Chondrocyte (in vitro differentiated cells): ENCODE results near the gene MMD2. TPM values are rescaled to one million over a fixed set of nuclear protein-coding genes. Genes with fewer than 3 reads are reported as not detected.
"Not testable (repeated sequence)": the region's sequence is repeated elsewhere in the genome, so short reads cannot be mapped to it uniquely, and the experiment has no call there.

ENCODE experiments used
- DNase-seq: peaks from one replicate; pipeline ENCODE4 v3.0.0; 2021; ENCODE audit warnings: mixed read lengths, low spot score
- H3K27ac Mint-ChIP-seq: one replicate; pipeline ENCODE4 v1.8.0; 2021; ENCODE audit warnings: mild to moderate bottlenecking, moderate library complexity, mixed read lengths; ENCODE audit not compliant: unreplicated experiment
- H3K27me3 Mint-ChIP-seq: 2 replicates; pipeline ENCODE4 v1.8.0; 2021; ENCODE audit warnings: low read depth, mixed read lengths
- H3K36me3 Mint-ChIP-seq: 2 replicates; pipeline ENCODE4 v1.8.0; 2021; ENCODE audit warnings: low read depth, mixed read lengths
- H3K4me1 Mint-ChIP-seq: 2 replicates; pipeline ENCODE4 v1.8.0; 2021; ENCODE audit warnings: low read depth, mild to moderate bottlenecking, mixed read lengths
- H3K4me3 Mint-ChIP-seq: one replicate; pipeline ENCODE4 v1.8.0; 2021; ENCODE audit warnings: mild to moderate bottlenecking, moderate library complexity, mixed read lengths; ENCODE audit not compliant: unreplicated experiment
- H3K9me3 Mint-ChIP-seq: 2 replicates; pipeline ENCODE4 v1.8.0; 2021; ENCODE audit warnings: low read depth, mixed read lengths
- CTCF ChIP-seq: fragments of 200-600 bp; sonication (generic); IDR thresholded peaks from 2 replicates; pipeline ENCODE4 v1.5.0; 2021; ENCODE audit warnings: antibody characterized with exemption, mild to moderate bottlenecking, moderate library complexity
- total RNA-seq: library from RNA; stranded (reverse); gene quantifications from 3 replicates; pipeline ENCODE4 v1.2.1, GENCODE V29; 2021

Gene MMD2
- total RNA-seq, 1 donor from 2014 or later, result not detected

DNA sequence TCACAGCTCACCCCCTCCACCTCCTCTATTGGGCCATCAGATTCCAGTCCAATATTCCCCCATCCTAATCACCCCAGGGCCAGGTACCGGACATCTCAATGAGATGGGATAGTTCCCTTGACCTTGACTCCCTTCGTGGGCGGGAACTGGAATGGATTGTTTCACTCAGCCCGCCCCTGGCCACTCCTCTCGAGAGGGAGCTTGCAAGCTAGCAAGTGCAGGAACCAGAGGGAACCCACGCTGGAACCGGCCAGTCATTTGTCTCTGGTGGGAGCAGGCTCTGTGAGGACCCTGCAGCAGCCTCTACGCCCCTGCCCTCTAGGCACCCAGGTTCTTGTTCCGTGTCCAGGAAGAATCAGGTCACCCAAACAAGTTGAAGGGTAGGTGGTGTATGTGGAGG, 64.5 kb downstream of the MMD2 start:
- Mint-ChIP-seq H3K9me3 (peaks cover 6% of the 10 kb centered on the region), H3K27ac (no peak overlapping the region), H3K36me3 (no peaks in the 10 kb centered on the region), H3K4me3 (no peak overlapping the region), H3K4me1 (no peaks in the 10 kb centered on the region), H3K27me3 (peaks cover 10% of the 10 kb centered on the region)
- DNase-seq, result no peak
- no peak for TF ChIP-seq CTCF

- Mint-ChIP-seq H3K4me3 (no peak overlapping the region), H3K4me1 (no peaks in the 10 kb centered on the region), H3K27me3 (peaks cover 15% of the 10 kb centered on the region), H3K9me3 (peaks cover 6% of the 10 kb centered on the region), H3K27ac (no peak overlapping the region), H3K36me3 (no peaks in the 10 kb centered on the region)
- DNase-seq, result no peak
- TF ChIP-seq CTCF, result no peak
Measured at GRCh38 chr7:4893929-4894475, 65.0 kb downstream of the MMD2 start.

DNA sequence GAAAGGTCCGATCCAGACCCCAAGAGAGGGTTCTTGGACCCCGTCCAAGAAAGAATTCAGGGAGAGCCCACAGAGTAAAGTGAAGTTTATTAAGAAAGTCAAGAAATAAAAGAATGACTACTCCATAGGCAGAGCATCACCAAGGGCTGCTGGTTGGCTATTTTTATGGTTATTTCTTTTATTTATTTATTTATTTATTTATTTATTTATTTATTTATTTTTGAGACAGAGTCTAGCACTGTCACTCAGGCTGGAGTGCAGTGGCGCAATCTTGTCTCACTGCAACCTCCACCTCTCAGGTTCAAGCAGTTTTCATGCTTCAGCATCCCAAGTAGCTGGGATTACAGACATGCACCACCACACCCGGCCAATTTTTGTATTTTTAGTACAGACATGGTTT, 65.8 kb downstream of the MMD2 start:
- not testable (repeated sequence) for H3K9me3 Mint-ChIP-seq, H3K27ac Mint-ChIP-seq, DNase-seq, H3K36me3 Mint-ChIP-seq, H3K4me1 Mint-ChIP-seq, H3K4me3 Mint-ChIP-seq
- peaks cover 15% of the 10 kb centered on the region for H3K27me3 Mint-ChIP-seq

GRCh38 chr7:4891522-4891921, 67.5 kb downstream of the MMD2 start:
- not testable (repeated sequence) for H3K27ac Mint-ChIP-seq, H3K4me1 Mint-ChIP-seq, H3K9me3 Mint-ChIP-seq, DNase-seq, H3K36me3 Mint-ChIP-seq, H3K4me3 Mint-ChIP-seq
- H3K27me3 Mint-ChIP-seq, result peaks cover 19% of the 10 kb centered on the region

DNA sequence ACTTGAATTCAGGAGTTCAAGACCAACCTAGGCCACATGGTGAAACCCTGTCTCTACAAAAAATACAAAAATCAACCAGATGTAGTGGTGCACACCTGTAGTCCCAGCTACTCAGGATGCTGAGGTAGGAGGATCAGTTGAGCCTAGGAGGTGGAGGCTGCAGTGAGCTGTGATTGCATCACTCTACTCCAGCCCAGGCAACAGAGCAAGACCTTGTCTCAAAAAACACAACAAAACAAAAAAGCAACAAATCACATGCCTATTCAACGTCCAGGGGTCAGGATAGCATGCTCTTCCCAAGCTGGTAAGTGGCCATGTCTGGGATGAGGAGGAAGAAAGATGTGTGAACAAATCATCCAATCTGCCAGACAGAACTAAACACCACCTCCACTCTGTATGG, 69.3 kb downstream of the MMD2 start:
- no peak overlapping the region for H3K27ac Mint-ChIP-seq
- peaks cover 19% of the 10 kb centered on the region for H3K27me3 Mint-ChIP-seq
- no peaks in the 10 kb centered on the region for H3K36me3 Mint-ChIP-seq
- no peak for TF ChIP-seq CTCF
- no peak overlapping the region for H3K4me3 Mint-ChIP-seq
- H3K4me1 Mint-ChIP-seq, result no peaks in the 10 kb centered on the region
- no peak for DNase-seq
- peaks cover 6% of the 10 kb centered on the region for H3K9me3 Mint-ChIP-seq

- Mint-ChIP-seq H3K27me3 (peaks cover 19% of the 10 kb centered on the region), H3K9me3 (no peaks in the 10 kb centered on the region), H3K4me1 (no peaks in the 10 kb centered on the region), H3K27ac (no peak overlapping the region), H3K36me3 (no peaks in the 10 kb centered on the region), H3K4me3 (no peak overlapping the region)
- no peak for TF ChIP-seq CTCF
- DNase-seq, result no peak
Measured at GRCh38 chr7:4888161-4888560, 70.8 kb downstream of the MMD2 start.
